ENCODE data around the gene KIF25.

Gene KIF25

GRCh38 chr6:168053086-168053956, 55.9 kb downstream of the KIF25 start:
- no peak for DNase-seq

- DNase-seq = no peak
Observed at GRCh38 chr6:168053957-168054471, 56.5 kb downstream of the KIF25 start.

GRCh38 chr6:168054765-168055560, 57.5 kb downstream of the KIF25 start:
- no peak for DNase-seq

- DNase-seq = no peak
Observed at GRCh38 chr6:168055696-168056489, 58.4 kb downstream of the KIF25 start.

GRCh38 chr6:168056892-168057527, 59.5 kb downstream of the KIF25 start:
- no peak for DNase-seq

GRCh38 chr6:168057836-168058235, 60.4 kb downstream of the KIF25 start:
- DNase-seq = no peak

GRCh38 chr6:168058691-168059551, 61.5 kb downstream of the KIF25 start:
- no peak for DNase-seq

GRCh38 chr6:168060521-168060931, 63.1 kb downstream of the KIF25 start:
- DNase-seq = no peak

- no peak for DNase-seq
Observed at GRCh38 chr6:168061269-168062210, 64.1 kb downstream of the KIF25 start.

- no peak for DNase-seq
Observed at GRCh38 chr6:168062346-168063289, 65.1 kb downstream of the KIF25 start.

GRCh38 chr6:168063431-168063830, 66.0 kb downstream of the KIF25 start:
- no peak for DNase-seq

- DNase-seq = no peak
Observed at GRCh38 chr6:168064226-168064807, 66.8 kb downstream of the KIF25 start.

GRCh38 chr6:168067081-168067759, 69.7 kb downstream of the KIF25 start:
- no peak for DNase-seq

GRCh38 chr6:168070804-168071203, 73.3 kb downstream of the KIF25 start:
- no peak for DNase-seq

GRCh38 chr6:168071620-168072019, 74.1 kb downstream of the KIF25 start:
- DNase-seq = no peak

- DNase-seq = no peak
Observed at GRCh38 chr6:168072261-168072660, 74.8 kb downstream of the KIF25 start.

GRCh38 chr6:168072730-168073129, 75.3 kb downstream of the KIF25 start:
- no peak for DNase-seq

All from NCI-H1694 (cell line).